NB4 (cell line): ENCODE results near the gene GRID1.

ENCODE experiments used
- CTCF ChIP-seq: IDR thresholded peaks from one replicate; pipeline ENCODE4 v1.5.1; 2012; ENCODE audit warnings: low read depth, low read length
- MAX ChIP-seq: IDR thresholded peaks from 2 replicates; pipeline ENCODE4 v1.6.1; 2011; ENCODE audit warnings: low read depth, low read length
- MYC ChIP-seq: IDR thresholded peaks from 2 replicates; pipeline ENCODE4 v1.6.1; 2011; ENCODE audit warnings: low read depth, low read length
- POLR2A ChIP-seq: IDR thresholded peaks from 2 replicates; pipeline ENCODE4 v1.6.1; 2011; ENCODE audit warnings: mild to moderate bottlenecking; ENCODE audit not compliant: insufficient read length; ENCODE audit errors: extremely low read depth

- TF ChIP-seq CTCF (no peak), POLR2A (no peak), MYC (no peak), MAX (no peak)
Observed at GRCh38 chr10:85607043-85607695, 759.4 kb downstream of the GRID1 start.
